Tibial nerve (tissue), 4 donors: ENCODE data around the gene TMEM82. TPM values are rescaled to one million over a fixed set of nuclear protein-coding genes. Genes with fewer than 3 reads are reported as not detected.

Experiments
- DNase-seq, 2 donors: peaks; one replicate each; pipeline ENCODE4 v3.0.0-alpha.2; 2019; ENCODE audit warnings: low spot score in 2 of 2
- H3K27ac ChIP-seq, 4 donors: fragments of 200-600 bp; sonication (generic) in 3 of 4; one replicate each; pipeline ENCODE4 v1.5.1; 2017 to 2019; ENCODE audit warnings: mild to moderate bottlenecking in 1 of 4
- H3K27me3 ChIP-seq, 2 donors: fragments of 200-600 bp; sonication (generic) in 1 of 2; one replicate each; pipeline versions ENCODE4 v1.5.1 to v1.6.0; 2017 to 2019
- H3K36me3 ChIP-seq, 3 donors: fragments of 200-600 bp; sonication (generic); one replicate each; pipeline ENCODE4 v1.5.1; 2018 to 2019
- H3K4me1 ChIP-seq, 4 donors: fragments of 200-600 bp; sonication (generic) in 3 of 4; one replicate each; pipeline ENCODE4 v1.5.1; 2017 to 2019
- H3K4me3 ChIP-seq, 4 donors: fragments of 200-600 bp; sonication (generic) in 3 of 4; one replicate each; pipeline ENCODE4 v1.5.1; 2017 to 2019; ENCODE audit warnings: mild to moderate bottlenecking in 1 of 4, moderate library complexity in 1 of 4
- H3K9me3 ChIP-seq, 4 donors: fragments of 200-600 bp; sonication (generic) in 3 of 4; one replicate each; pipeline ENCODE4 v1.5.1; 2017 to 2019
- CTCF ChIP-seq, 5 experiments: fragments of 200-600 bp in 3 of 5; fragments of 450-650 bp in 2 of 5; sonication (generic) in 3 of 5; IDR thresholded peaks; one replicate each; pipeline ENCODE4 v1.5.1; 2016 to 2019; ENCODE audit warnings: antibody characterized with exemption in 5 of 5, mild to moderate bottlenecking in 3 of 5, moderate library complexity in 2 of 5
- EP300 ChIP-seq, 2 donors: sonication (generic); formaldehyde crosslinking; IDR thresholded peaks; one replicate each; pipeline ENCODE4 v1.6.1; 2017; ENCODE audit warnings: antibody characterized with exemption in 2 of 2, mild to moderate bottlenecking in 1 of 2
- POLR2A ChIP-seq, 2 donors: fragments of 450-650 bp; IDR thresholded peaks; one replicate each; pipeline ENCODE4 v1.6.1; 2017; ENCODE audit warnings: antibody characterized with exemption in 2 of 2, mild to moderate bottlenecking in 2 of 2, moderate library complexity in 2 of 2
- WGBS, 2 donors: methylation state at CpG; one replicate each; pipeline ENCODE4 v1.1.5; 2018; 5-methylcytosine and 5-hydroxymethylcytosine counted together
- total RNA-seq, 4 donors: library from RNA; depleted of rRNA; stranded (reverse); fragments of >200 nt; gene quantifications; one replicate each; pipeline ENCODE4 v1.1.0, GENCODE V29; 2016

The TMEM82 gene
- total RNA-seq, 4 donors from 2014 or later = not detected

GRCh38 chr1:15731735-15732685 lies 10.3 kb upstream of the TMEM82 start:
- WGBS, 2 donors = 89 to 91% methylated on average over 28 to 39 of the region's 39 CpGs
- Histone ChIP-seq H3K4me3 (no peak overlapping the region), H3K9me3 (no peaks in the 10 kb centered on the region), H3K27ac (no peak overlapping the region), H3K36me3 (peaks cover 2 to 90% (median 50%) of the 10 kb centered on the region in 3 donors), H3K4me1 (peaks cover 0 to 24% (median 12%) of the 10 kb centered on the region in 4 donors), H3K27me3 (no peaks in the 10 kb centered on the region)
- no peak for DNase-seq
- TF ChIP-seq CTCF (IDR thresholded peaks at IDR 0.05) = no peak
- TF ChIP-seq POLR2A (IDR thresholded peaks at IDR 0.05) = no peak
- TF ChIP-seq EP300 (IDR thresholded peaks at IDR 0.05) = no peak

- 84 to 85% methylated on average over 7 of the region's 7 CpGs for WGBS, 2 donors
- Histone ChIP-seq H3K4me3 (no peak overlapping the region), H3K27me3 (no peaks in the 10 kb centered on the region), H3K9me3 (no peaks in the 10 kb centered on the region), H3K4me1 (peaks cover 0 to 30% (median 13%) of the 10 kb centered on the region in 4 donors), H3K36me3 (peaks cover under 1 to 85% (median 43%) of the 10 kb centered on the region in 3 donors), H3K27ac (peak overlapping the region in 1 of 4 donors; percentile 5)
- TF ChIP-seq POLR2A (IDR thresholded peaks at IDR 0.05) = no peak
- TF ChIP-seq CTCF (IDR thresholded peaks at IDR 0.05) = no peak
- no peak for TF ChIP-seq EP300 (IDR thresholded peaks at IDR 0.05)
- DNase-seq = no peak
Observed at GRCh38 chr1:15732686-15733081, 9.6 kb upstream of the TMEM82 start.

GRCh38 chr1:15733218-15733725 lies 9.0 kb upstream of the TMEM82 start:
- no peaks in the 10 kb centered on the region for H3K9me3 ChIP-seq
- peaks cover 0 to 35% (median 13%) of the 10 kb centered on the region in 4 donors for H3K4me1 ChIP-seq
- peak overlapping the region in 1 of 4 donors; percentile 5 for H3K27ac ChIP-seq
- no peak overlapping the region for H3K4me3 ChIP-seq
- TF ChIP-seq EP300 (IDR thresholded peaks at IDR 0.05) (no peak), CTCF (IDR thresholded peaks at IDR 0.05) (no peak), POLR2A (IDR thresholded peaks at IDR 0.05) (no peak)
- H3K36me3 ChIP-seq = peaks cover 0 to 85% (median 37%) of the 10 kb centered on the region in 3 donors
- H3K27me3 ChIP-seq = no peaks in the 10 kb centered on the region
- WGBS, 2 donors = 81 to 95% methylated on average over 9 to 10 of the region's 11 CpGs
- DNase-seq = no peak

- H3K4me1 ChIP-seq = peaks cover 0 to 35% (median 13%) of the 10 kb centered on the region in 4 donors
- H3K27ac ChIP-seq = peak overlapping the region in 1 of 4 donors; percentile 5
- H3K9me3 ChIP-seq = no peaks in the 10 kb centered on the region
- H3K27me3 ChIP-seq = no peaks in the 10 kb centered on the region
- no peak overlapping the region for H3K4me3 ChIP-seq
- DNase-seq = no peak
- 91 to 92% methylated on average over 12 to 22 of the region's 27 CpGs for WGBS, 2 donors
- TF ChIP-seq CTCF (IDR thresholded peaks at IDR 0.05) (no peak), POLR2A (IDR thresholded peaks at IDR 0.05) (no peak), EP300 (IDR thresholded peaks at IDR 0.05) (no peak)
- H3K36me3 ChIP-seq = peaks cover 0 to 83% (median 35%) of the 10 kb centered on the region in 3 donors
Observed at GRCh38 chr1:15733726-15734226, 8.5 kb upstream of the TMEM82 start.
